ENCODE data around the gene KHDRBS1. TPM values are rescaled to one million over a fixed set of nuclear protein-coding genes. Genes with fewer than 3 reads are reported as not detected.

Gene KHDRBS1
- total and polyA plus RNA-seq, 2 of the 13 experiments (the other 11 are each of a cell fraction or from before 2014, with no cell fraction given) = 25.1 to 39.0 TPM

- peak; percentile 74 for TF ChIP-seq RNF2 (conservative IDR thresholded peaks at IDR 0.05; ENCODE audit: low read depth)
- TF ChIP-seq, protein P1, sequence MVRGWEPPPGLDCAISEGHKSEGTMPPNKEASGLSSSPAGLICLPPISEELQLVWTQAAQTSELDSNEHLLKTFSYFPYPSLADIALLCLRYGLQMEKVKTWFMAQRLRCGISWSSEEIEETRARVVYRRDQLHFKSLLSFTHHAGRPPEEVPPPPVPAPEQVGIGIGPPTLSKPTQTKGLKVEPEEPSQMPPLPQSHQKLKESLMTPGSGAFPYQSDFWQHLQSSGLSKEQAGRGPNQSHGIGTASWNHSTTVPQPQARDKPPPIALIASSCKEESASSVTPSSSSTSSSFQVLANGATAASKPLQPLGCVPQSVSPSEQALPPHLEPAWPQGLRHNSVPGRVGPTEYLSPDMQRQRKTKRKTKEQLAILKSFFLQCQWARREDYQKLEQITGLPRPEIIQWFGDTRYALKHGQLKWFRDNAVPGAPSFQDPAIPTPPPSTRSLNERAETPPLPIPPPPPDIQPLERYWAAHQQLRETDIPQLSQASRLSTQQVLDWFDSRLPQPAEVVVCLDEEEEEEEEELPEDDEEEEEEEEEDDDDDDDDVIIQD (CRISPR knock-in tag; IDR thresholded peaks at IDR 0.05; ENCODE audit: low read depth) = peak; percentile 28; the same call in 1 of the 2 replicates
- TF ChIP-seq CEBPG (CRISPR knock-in tag; IDR thresholded peaks at IDR 0.05) = peak; percentile 2; the same call in 1 of the 2 replicates
- peak; percentile 56; the same call in 1 of the 2 replicates for TF ChIP-seq HNF4A (CRISPR knock-in tag; IDR thresholded peaks at IDR 0.05)
- TF ChIP-seq ATRX (CRISPR knock-in tag; IDR thresholded peaks at IDR 0.05; ENCODE audit: borderline replicate concordance) = no peak
- no peak for TF ChIP-seq MLLT10 (CRISPR knock-in tag; IDR thresholded peaks at IDR 0.05)
- peak; percentile 96 for TF ChIP-seq MYC (CRISPR knock-in tag; IDR thresholded peaks at IDR 0.05; ENCODE audit: borderline replicate concordance)
- TF ChIP-seq ZNF569 (CRISPR knock-in tag; IDR thresholded peaks at IDR 0.05; ENCODE audit: borderline replicate concordance) = peak; percentile 83; the same call in 1 of the 2 replicates
- TF ChIP-seq RFXAP (CRISPR knock-in tag; IDR thresholded peaks at IDR 0.05; ENCODE audit: borderline replicate concordance) = no peak; the same call in 1 of the 2 replicates
- TF ChIP-seq KDM5A (IDR thresholded peaks at IDR 0.05; ENCODE audit: borderline replicate concordance, low read length) = peak; percentile 58; the same call in 1 of the 2 replicates
- TF ChIP-seq ZNF407 (CRISPR knock-in tag; IDR thresholded peaks at IDR 0.05; ENCODE audit: not compliant biosample characterization) = peak; percentile 52
- no peak for TF ChIP-seq ZNF615 (CRISPR knock-in tag; IDR thresholded peaks at IDR 0.05; ENCODE audit: borderline replicate concordance)
- peak; percentile 79 for TF ChIP-seq TBX2 (CRISPR knock-in tag; IDR thresholded peaks at IDR 0.05; ENCODE audit: borderline replicate concordance)
- no peak for TF ChIP-seq ZNF83 (CRISPR knock-in tag; IDR thresholded peaks at IDR 0.05; ENCODE audit: borderline replicate concordance)
- no peak for TF ChIP-seq ATF4 (CRISPR knock-in tag; IDR thresholded peaks at IDR 0.05)
- no peak for TF ChIP-seq TCF7 (IDR thresholded peaks at IDR 0.05; ENCODE audit: low read depth)
Observed at GRCh38 chr1:32013386-32014198, at the start of gene KHDRBS1 (continued).
